GM18909 (cell line): ENCODE results near the gene PANX1.
A peak's percentile ranks its signal among the peaks of the same experiment; 100 is the strongest.
"Not testable (repeated sequence)": the region's sequence is repeated elsewhere in the genome, so short reads cannot be mapped to it uniquely, and the experiment has no call there.

ENCODE experiments used
- ATAC-seq: cut with Tn5 transposase; IDR thresholded peaks from one replicate; pipeline ENCODE4 v1.9.1; 2021; ENCODE audit warnings: mild to moderate bottlenecking; ENCODE audit not compliant: unreplicated experiment, poor library complexity

The PANX1 gene

DNA sequence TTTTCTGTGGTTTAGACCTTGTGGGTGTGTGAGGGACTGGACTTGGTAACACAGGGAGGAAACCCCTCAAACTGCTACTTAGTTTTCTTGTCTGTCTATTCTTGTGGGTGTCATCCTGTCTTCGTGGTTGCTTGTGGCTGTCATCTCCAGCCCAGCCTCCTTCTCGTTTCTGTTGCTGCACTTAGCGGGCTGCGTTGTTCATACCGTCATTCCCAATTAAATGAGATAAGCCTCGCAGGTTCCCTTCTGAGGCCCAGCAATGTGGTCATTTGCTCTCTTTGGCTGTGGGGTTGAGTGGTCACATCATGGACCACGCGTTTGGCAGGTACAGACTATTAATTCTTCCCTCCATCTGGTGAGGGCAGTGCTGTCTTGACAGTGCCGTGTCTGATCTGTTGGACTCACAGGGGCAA is 18.8 kb downstream of the PANX1 start:
- ATAC-seq = no peak

DNA sequence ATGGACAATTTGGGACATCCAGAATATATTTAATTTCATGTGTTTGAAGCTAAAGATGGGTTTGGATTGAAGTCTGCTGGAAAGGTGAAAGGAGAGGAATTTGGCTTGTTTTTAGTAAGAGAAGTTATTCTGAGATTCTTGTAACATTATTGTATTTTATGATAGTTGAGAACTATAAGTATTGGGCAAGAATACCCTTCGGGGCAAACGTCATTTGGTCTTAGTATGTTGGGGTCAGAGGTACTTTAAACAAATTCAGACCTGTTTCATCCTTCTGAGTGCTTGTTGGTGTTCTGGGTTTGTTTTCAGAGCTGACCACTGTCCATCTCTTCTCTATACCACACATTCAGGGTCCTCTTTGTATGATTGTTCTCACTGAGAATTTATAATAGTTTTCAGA is 19.5 kb downstream of the PANX1 start:
- no peak for ATAC-seq

DNA sequence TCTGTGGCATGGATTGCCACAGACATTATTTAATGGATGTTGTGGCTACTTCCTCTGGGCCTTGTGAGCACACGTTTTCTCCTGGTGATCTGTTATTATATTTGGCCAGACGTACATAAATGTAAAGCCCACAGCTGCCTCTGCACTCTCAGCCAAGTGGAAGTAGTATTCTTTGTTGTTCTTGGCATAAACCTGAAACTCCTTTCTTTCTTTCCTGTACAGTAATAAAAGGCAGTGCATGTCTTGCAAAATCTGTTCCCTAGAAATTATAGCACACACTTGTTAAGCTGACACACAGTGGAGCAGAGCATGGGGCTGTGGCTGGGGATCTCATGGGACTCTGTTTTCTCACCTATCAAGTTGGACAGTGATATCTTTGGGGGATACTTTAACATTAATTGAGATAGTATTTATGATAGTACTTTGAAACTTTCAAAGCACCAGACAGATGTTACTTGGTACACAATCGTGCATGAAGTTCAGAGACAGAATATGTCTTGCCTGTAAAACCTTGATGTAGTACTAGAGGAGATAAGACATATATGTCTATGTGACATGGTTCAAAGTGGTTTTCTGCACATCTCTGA is 20.9 kb downstream of the PANX1 start:
- no peak for ATAC-seq

DNA sequence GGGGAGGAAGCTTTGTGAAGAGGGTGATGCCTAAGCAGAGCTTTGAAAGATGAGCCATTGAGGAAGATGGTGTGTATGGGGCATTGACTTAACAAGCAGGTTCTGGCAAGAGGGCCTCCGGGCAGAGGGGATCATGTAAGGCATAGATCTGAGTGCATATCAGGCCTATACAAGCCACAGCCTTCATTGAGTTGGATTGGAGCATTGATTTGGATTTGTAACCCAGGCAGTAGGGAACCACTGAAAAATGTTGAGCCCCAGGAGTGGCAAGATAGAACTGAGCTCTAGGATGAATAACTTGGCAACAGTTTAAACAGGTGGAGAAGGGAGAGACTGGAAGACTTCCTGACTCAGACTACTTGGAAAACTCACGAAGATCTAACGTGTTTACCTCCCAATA is 21.4 kb downstream of the PANX1 start:
- no peak for ATAC-seq

DNA sequence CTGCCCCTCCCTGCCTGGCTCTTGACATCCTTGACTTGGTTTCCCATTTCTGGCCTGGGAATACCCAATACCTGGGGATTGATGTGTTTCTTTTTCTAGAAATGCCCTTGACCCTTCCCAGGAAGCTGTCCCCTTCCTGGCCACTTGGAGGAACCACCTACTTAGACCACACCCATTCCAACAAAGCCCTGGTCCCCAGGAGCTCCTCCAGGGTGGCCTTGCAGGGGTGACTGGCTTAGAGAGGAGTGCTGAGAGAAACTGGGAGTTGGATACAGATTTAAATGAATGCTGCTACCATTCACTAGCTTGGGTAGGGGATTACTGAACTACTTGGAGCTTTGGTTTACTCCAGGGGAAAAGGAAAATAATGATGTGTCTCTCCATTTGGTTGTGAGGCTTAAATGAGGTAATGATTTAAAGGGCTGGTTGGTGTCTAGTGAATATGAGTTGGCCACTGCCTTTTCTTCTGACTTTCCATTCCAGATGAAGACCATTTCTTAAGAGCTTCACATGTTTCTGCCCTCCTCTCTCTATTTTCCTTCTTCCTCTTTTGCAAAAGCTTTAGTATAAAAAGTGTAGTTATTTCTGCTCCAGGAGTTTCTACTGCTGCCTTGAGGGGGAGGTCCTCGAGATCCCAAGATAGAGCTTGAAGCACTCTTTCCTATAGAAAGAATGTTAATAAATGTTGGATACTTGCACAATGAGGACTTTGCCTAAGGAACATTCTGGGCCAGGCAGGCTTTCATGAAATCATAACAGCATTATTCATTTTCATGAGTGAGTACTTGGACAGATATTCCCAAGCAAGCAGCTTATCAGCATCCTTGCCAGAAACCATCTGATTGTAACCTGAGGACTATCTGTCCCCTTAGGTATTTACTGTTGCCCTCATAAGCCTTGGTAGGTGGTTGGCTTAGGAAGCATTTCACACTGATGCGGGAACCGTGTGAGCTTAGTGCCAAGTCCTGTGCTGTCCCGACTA is 22.4 kb downstream of the PANX1 start:
- no peak for ATAC-seq

DNA sequence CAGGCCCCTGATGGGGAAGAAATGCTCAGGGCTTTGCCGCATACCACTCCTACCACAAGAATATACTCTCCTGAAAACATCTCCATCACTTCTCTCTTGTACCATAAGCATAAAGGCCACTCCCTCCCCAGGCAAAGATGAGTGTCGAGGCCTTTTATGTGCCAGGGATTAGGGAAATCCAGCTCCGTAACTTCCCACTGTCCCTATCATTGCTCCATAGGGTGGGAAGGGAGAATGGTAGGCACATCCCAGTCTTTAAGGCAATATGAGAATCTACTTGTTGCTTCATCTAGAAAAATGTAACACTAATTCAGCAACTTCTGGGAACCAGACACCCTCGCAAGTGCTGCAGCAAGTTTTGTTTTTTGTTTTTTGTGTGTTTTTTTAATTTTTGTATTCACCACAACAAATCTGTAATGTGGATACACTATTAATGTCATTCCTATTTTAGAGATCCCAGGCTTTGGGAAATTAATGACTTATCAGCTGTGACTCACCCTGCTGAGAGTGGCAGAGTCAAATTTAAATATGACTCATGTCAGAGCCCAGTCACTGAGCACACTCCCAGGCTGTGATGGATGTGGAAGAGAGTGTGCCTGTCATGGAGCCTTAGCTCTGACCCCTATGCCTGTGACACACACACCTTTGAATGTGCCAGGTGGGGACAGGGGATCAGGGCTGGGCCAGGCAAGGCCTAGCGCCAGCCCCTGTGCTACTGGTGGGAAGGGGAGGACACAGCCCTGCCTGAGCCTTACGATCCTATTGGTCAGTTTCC is 23.4 kb downstream of the PANX1 start:
- peak; percentile 51 for ATAC-seq

DNA sequence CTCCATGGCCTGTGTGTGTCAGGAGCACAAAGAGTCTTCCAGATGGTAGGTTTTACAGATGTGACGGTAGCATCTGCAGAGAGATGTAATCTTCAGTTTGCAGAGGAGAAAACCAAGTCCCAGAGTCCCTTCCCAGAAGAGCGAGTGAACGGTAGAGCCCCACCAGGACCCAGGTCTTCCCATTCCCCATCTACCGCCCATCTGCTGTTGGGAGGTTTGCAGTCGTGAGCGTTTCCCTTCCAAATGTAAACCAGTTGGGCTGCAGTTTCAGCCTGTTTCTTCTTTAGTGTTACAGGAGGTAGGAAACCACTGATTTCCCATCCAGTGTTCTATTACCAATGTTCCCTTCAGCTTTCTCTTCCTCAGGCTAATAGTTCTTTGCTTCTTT is 24.0 kb downstream of the PANX1 start:
- ATAC-seq = no peak

DNA sequence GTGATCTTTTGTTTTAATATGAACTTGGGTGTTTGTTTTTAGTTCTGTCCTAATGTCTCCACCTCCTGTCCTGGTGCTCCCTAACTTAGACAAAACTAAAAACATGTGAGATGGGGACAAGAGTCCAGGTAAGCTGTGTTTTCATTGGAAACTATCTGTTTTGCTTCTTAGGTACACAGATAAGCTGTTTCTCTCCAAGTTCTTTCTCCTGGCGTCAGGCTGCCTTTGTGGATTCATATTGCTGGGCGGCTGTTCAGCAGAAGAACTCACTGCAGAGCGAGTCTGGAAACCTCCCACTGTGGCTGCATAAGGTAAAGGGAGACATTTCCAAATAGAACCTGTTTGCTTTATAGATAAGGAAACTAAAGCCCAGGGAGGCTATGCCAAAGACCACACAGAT is 24.7 kb downstream of the PANX1 start:
- no peak for ATAC-seq

DNA sequence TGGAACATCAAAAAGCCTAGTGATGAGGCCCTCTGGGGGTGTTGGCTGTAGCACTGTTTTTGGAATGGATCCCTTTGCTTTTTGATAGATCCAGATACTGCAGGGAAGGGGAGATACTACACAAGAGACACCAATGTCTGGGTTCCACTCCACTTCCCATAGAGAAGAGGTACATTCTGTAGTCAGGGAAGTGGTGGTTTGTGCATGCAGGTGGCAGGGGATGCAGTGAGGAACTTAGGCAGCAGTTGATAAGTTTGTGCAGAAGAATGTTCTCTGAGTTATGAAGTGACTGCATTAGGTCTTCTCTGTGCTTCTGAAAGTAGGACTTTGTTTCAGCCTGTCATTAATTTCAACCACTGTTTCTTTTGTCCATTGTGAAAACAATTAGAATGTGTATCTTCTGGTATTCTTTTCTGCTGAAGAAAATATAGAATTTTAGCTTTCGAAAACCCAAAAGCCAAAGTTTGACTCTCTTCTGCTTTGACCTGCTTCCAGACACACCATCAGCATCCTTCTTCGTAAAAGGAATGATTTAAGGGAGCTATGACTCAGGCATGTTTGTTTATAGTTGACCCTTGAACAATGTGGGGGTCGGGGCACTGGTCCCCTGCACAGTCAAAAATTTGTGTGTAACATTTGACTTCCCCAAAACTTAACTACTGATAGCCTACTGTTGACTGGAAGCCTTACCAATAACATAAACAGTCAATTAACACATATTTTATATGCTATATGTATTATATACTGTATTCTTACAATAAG is 25.6 kb downstream of the PANX1 start:
- no peak for ATAC-seq

DNA sequence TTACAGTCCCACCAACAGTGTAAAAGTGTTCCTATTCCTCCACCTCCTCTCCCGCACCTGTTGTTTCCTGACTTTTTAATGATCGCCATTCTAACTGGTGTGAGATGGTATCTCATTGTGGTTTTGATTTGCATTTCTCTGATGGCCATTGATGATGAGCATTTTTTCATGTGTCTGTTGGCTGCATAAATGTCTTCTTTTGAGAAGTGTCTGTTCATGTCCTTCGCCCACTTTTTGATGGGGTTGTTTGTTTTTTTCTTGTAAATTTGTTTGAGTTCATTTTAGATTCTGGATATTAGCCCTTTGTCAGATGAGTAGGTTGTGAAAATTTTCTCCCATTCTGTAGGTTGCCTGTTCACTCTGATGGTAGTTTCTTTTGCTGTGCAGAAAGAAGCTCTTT is 28.7 kb downstream of the PANX1 start:
- not testable (repeated sequence) for ATAC-seq

DNA sequence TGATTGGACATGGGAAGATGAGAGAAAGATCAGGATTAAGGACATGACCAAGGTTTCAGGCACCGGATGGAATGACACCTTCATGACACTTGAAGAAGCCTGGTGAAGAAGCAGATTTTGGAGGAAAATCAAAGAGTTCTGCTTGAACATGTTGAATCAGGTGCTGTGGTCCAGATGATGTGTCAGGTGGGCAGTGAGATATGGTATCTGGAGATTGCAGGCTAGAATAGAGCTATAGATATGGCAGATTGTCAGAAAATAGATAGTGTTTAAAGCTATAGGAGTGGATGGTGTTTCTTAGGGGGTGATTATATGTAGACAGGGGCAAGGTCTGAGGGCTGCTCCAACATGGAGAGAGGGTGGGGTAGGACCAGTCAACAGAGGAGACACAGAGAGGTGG is 40.2 kb downstream of the PANX1 start:
- no peak for ATAC-seq

DNA sequence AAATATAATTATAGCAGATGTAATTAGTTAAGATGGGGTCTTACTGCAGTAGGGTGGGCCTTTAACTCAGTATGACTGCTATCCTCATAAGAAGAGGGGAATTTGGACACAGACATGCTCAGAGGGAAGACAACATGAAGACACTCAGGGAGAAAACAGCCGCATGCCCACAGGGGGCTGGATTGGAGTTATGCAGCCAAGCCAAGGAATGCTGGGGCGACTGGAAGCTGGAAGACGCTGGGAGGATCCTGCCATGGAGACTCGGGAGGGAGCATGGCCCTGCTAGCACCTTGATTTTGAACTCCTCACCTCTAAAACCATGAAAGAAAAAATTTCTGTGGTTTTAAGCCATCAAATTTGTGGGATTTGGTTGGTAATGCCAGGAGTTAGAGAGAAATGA is 40.9 kb downstream of the PANX1 start:
- no peak for ATAC-seq

DNA sequence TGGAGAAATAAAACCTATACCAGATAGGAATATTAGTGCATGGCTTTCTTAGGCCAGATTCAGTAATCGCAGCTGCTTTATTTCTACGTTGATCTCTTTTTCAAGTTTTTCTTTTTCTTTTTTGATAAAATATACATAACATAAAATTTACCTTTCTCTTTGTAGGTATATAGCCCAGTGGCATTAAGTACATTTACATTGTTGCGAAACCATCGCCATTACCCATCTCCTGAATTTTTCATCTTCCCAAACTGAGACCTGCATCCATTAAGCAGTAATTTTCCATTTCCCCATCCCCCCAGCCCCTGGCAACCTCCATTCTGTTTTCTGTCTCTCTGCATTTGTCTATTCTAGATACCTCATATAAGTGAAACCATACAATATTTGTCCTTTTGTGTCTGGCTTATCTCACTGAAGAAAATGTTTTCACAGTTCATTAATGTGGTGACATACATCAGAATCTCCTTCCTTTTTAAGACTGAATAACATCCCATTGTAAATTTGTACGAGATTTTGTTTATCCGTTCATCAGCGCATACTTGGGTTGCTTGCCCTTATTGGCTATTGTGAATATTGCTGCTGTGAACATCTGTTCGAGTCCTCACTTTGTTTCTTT is 41.4 kb downstream of the PANX1 start:
- ATAC-seq = no peak

DNA sequence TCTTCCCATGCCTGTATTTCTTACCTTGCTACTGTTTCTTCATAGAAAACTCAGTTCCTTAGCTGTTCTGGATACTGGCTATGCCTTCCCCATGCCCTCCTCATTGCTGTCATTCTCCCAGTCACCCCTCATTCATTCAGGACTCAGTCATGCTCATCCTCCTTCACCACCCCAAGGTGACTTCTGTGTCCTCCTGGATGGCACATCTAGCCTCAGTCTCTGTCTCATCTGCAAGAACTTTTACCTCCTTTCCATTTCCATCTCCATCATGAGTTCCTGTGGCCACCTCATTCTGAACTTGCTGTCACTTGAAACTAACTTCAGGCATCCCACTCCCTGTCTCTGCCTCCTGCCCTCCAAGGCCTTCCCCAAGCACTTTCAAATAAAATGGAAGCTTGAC is 42.3 kb downstream of the PANX1 start:
- ATAC-seq = no peak

DNA sequence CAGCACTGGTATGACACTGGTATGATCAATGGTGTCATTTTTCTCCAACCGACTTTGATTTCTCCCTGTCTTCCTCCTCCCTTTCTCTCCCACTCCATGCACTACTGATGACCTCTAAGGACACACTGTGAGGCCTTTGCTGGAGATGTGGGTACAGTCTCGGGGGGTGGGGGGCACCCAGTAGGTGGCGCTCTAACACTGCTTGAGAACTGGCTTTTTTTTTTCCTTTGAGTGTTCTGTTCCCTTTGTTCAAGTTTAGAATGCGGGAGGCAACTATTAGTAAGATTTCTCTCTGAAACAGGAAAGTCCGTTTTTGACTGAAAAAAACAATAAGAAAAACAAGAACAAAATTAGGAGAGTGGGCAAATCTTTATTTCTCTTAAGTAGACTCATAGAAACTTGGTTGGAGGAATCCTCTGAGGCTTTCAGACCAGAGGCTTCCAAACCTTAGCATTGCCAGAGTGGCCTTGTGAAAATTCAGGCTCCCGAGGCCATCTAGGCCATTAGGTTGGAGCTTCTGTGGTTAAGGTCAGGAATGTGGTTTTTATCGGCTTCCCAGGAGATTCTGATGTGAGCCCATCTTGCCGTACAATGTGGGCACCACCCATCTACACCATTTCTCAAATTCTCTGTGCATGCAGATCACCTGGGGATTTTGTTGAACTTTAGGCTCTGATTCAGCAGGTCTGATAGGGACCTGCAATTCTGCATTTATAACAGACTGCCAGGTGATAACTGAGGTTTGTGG is 43.2 kb downstream of the PANX1 start:
- peak; percentile 63 for ATAC-seq

DNA sequence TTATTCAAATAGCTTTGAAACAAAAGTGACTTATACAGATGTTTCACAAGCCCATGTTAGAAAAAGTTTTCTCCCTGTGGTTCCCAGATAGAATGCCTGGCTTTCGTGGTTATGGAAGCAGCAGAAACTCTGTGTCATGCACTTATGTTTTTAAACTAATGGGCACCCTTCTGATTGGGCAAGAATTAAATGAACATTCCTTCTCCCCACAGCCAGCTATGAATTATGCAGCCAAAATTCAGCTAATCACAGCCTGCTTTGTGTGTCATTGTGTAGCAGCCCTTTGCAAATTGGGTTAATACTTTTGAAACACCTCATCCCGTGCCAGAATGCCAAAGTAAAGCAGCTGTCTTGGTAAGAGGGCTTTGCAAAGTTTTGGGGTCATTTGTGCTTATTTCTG is 46.9 kb downstream of the PANX1 start:
- ATAC-seq = no peak

DNA sequence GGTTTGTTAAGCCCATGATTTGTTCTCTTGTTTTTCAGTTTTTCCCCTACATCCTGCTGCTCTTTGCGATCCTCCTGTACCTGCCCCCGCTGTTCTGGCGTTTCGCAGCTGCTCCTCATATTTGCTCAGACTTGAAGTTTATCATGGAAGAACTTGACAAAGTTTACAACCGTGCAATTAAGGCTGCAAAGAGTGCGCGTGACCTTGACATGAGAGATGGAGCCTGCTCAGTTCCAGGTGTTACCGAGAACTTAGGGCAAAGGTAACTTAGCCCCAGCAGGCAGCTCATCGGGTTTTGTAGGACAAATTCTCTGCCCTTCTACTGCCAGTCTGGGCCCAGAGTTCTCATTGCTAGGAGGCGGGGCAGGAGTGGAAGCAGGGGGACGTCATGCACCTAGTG is 49.7 kb downstream of the PANX1 start:
- ATAC-seq = no peak

DNA sequence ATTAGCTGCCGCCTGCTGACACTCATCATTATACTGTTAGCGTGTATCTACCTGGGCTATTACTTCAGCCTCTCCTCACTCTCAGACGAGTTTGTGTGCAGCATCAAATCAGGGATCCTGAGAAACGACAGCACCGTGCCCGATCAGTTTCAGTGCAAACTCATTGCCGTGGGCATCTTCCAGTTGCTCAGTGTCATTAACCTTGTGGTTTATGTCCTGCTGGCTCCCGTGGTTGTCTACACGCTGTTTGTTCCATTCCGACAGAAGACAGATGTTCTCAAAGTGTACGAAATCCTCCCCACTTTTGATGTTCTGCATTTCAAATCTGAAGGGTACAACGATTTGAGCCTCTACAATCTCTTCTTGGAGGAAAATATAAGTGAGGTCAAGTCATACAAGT is 51.1 kb downstream of the PANX1 start:
- ATAC-seq = no peak

DNA sequence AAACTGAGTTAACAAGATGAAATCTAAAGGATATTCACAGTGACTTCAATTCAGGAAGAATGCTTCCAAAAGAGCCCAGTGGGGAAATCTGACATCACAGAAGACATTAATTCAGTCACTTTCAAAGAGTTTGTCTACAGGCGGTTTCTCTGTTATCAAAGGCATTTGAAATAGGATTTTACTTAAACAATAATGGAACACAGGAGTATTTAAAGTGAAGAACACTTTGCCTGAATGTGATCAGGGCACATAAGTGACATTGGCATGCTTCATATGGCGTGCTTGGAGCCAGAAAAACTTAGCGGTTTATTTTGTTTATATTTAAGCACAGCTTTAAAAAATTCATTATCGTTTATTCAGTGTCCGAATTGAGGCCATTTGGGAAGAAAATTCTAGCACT is 52.9 kb downstream of the PANX1 start:
- ATAC-seq = no peak
